Epithelial cell of proximal tubule (primary cell): ENCODE results near the gene FZD4. TPM values are rescaled to one million over a fixed set of nuclear protein-coding genes. Genes with fewer than 3 reads are reported as not detected.

Experiments
- DNase-seq: peaks from one replicate; pipeline ENCODE4 v3.0.0-alpha.2; 2011; ENCODE audit warnings: low read depth
- H3K4me3 ChIP-seq: 2 replicates; pipeline ENCODE4 v1.5.1; 2011; ENCODE audit warnings: low read depth, mild to moderate bottlenecking, low read length
- total RNA-seq: library from RNA; depleted of rRNA; stranded (reverse); fragments of >200 nt; gene quantifications from 2 replicates; pipeline ENCODE4 v1.2.3, GENCODE V29; 2015
- TF ChIP-seq, protein P1 (sequence below): conservative IDR thresholded peaks from 2 replicates; pipeline ENCODE4 v1.5.1; 2012; ENCODE audit warnings: low read depth, mild to moderate bottlenecking, low read length

Gene FZD4
- total RNA-seq, 1 donor from 2014 or later = 4.7 TPM

DNA sequence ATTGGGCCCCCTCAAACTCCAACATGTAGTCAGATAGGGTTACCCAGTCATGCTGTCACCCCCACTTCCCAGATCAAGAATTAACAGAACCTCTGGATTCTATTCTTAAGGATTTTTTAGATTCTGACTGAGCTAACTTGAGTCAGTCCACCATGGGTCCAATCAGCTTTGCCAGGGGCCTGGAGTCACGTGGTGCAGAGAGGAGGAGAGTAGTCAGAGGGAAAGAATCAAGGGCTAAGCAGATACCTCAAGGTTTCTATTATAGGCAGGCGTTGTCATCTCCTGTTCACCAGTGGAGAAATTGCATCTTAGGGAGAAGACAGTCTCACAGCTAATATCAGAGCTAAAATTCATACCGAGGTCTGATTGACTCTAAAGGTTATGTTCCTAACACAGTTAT is 28.2 kb downstream of the FZD4 start:
- no peak for DNase-seq
- TF ChIP-seq, protein P1, sequence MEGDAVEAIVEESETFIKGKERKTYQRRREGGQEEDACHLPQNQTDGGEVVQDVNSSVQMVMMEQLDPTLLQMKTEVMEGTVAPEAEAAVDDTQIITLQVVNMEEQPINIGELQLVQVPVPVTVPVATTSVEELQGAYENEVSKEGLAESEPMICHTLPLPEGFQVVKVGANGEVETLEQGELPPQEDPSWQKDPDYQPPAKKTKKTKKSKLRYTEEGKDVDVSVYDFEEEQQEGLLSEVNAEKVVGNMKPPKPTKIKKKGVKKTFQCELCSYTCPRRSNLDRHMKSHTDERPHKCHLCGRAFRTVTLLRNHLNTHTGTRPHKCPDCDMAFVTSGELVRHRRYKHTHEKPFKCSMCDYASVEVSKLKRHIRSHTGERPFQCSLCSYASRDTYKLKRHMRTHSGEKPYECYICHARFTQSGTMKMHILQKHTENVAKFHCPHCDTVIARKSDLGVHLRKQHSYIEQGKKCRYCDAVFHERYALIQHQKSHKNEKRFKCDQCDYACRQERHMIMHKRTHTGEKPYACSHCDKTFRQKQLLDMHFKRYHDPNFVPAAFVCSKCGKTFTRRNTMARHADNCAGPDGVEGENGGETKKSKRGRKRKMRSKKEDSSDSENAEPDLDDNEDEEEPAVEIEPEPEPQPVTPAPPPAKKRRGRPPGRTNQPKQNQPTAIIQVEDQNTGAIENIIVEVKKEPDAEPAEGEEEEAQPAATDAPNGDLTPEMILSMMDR = no peak
- no peak overlapping the region for H3K4me3 ChIP-seq

DNA sequence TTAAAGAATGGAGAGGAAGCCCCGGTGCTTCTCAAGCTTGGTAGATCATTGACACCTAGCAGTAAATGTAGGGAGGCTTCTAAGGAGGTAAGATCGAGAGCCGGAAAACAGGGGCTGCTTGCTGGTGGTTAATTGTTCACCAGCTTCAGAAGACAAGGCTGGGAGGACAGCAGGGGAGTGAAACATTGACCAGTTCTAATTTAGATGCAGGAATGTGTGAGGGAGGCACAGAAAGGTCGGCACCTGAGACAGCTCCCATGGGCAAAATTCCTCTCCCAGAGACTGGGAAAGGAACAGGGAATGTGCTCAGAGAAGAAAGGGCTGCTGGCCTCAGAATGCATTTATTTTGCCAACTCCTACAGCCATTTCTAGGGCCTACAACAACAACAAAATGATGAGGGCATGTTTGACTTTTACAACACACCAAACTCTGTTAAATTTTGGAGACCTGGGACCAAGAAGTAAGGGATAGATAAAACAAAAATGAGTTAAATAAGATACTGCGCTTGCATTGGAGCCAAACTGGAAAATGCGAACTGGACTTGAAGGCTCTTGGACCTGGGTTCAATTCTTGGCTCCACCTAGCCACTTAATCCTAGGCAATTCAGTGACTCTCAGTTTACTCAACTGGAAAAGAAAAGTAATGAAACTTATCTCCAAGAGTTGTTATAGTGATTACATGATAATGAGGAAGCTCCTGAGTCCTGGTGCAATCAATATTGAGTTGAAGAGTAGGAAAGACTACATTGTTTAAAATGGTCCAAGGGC is 31.0 kb downstream of the FZD4 start:
- peak overlapping the region; percentile 1 for H3K4me3 ChIP-seq
- DNase-seq = peak; percentile 97
- TF ChIP-seq, protein P1 = no peak

DNA sequence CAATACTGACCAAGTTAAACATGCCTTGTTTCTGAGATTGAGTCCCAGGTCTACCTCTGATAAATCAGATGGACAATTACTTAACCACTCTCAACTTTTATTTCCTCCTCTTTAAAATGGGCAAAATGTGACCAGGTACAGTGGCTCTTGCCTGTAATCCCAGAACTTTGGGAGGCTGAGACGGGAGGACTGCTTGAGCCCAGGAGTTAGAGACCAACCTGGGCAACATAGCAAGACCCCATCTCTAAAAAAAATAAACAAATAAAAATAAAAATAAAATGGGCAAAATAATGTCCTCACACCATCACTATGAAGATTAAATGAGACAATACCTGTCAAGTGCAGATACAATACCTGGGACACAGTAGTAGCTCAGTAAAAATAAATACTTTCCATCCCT is 33.0 kb downstream of the FZD4 start:
- no peak overlapping the region for H3K4me3 ChIP-seq
- no peak for DNase-seq
- TF ChIP-seq, protein P1 = no peak

DNA sequence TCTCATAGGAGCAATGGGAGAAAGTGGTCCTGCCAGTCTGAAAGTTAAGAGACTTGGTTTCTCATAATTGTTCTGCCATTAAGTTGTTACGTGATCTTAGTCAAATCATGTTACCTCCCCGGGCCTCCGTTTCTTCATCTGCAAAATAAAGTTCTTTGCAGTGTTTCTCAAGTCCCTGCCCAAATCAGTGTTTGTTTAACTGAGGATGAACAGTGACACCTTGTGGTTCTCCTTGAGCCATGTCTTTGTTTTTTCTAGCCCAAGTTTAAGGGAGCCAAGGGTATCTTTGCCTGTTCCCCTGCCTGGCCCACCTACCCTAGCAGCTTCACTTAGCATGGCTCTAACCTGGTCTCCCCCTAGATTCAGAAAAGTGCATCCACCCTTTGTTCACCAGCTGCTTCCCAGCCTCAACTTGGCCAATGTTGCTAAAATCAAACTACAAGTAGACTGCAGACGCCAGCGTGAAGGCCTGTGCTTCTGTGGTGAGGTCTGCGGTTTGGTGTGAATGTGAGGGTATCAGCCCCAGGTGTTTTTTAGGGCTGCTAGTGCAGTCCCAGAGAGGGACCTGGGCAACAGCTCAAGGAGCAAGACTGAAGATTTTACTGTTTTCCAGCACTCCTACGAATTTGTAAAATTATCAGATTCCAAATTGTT is 35.5 kb downstream of the FZD4 start:
- no peak for DNase-seq
- TF ChIP-seq, protein P1 = peak; percentile 83
- no peak overlapping the region for H3K4me3 ChIP-seq

DNA sequence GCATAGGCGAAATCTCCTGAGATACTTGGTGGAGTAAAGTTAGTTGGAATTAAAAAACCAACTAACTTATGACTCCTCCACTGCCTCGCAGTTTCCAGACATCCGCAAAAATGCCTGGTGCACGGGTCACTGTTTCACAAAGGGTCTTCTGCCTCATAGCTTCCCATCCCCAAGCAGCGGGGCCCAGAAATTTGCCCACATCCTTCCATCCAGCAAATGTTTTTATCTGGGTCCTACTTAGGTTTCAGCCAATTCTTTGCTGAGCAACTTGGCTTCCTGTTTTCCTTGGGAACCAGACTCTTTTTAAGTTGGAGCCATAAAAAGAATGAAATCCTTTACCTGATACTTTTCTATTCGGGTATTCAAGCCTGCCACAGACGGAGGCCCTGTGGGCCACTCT is 36.2 kb downstream of the FZD4 start:
- DNase-seq = no peak
- no peak overlapping the region for H3K4me3 ChIP-seq
- TF ChIP-seq, protein P1 = no peak

DNA sequence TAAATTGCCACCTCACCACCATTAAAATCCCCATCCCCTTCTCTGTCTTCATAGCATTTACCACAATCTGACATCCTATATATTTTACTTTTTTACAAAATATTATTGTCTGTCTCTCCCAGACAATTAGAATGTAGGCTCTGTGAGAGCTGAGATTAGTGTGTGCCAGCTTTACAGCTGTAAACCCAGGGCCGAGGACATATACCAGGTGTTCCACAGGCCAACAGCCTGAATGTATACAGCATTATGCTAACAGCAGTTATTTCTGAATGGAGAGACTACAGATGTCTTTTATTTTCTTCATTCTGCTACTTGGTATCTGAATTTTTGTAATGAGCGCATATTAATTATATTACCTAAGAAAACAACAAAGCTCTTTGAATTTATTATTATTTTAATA is 36.7 kb downstream of the FZD4 start:
- no peak overlapping the region for H3K4me3 ChIP-seq
- no peak for DNase-seq
- TF ChIP-seq, protein P1 = no peak
